ENCODE measurements around the gene FRS2.

The FRS2 gene

GRCh38 chr12:69469854-69470188 is 367 bp upstream of the FRS2 start:
- H3K4me3 ChIP-seq (ENCODE audit: low read length), result peak overlapping the region; percentile 97
- peaks cover 23% of the 10 kb centered on the region for H3K4me1 ChIP-seq (ENCODE audit: control insufficient read depth, insufficient read depth, low read length)
- H3K9ac ChIP-seq (ENCODE audit: low read length), result peak overlapping the region; percentile 24
- H3K27ac ChIP-seq (ENCODE audit: low read depth, low read length), result no peak overlapping the region
- H3K27me3 ChIP-seq (ENCODE audit: control insufficient read depth, insufficient read depth, low read length), result no peaks in the 10 kb centered on the region
- H3K36me3 ChIP-seq (ENCODE audit: control insufficient read depth, insufficient read depth, low read length), result no peaks in the 10 kb centered on the region

GRCh38 chr12:69471076-69471430 is 865 bp downstream of the FRS2 start:
- H3K27ac ChIP-seq (ENCODE audit: low read depth, low read length), result peak overlapping the region; percentile 97
- H3K9ac ChIP-seq (ENCODE audit: low read length), result peak overlapping the region; percentile 89
- H3K36me3 ChIP-seq (ENCODE audit: control insufficient read depth, insufficient read depth, low read length), result no peaks in the 10 kb centered on the region
- peak overlapping the region; percentile 97 for H3K4me3 ChIP-seq (ENCODE audit: low read length)
- no peaks in the 10 kb centered on the region for H3K27me3 ChIP-seq (ENCODE audit: control insufficient read depth, insufficient read depth, low read length)
- peaks cover 29% of the 10 kb centered on the region for H3K4me1 ChIP-seq (ENCODE audit: control insufficient read depth, insufficient read depth, low read length)

DNA sequence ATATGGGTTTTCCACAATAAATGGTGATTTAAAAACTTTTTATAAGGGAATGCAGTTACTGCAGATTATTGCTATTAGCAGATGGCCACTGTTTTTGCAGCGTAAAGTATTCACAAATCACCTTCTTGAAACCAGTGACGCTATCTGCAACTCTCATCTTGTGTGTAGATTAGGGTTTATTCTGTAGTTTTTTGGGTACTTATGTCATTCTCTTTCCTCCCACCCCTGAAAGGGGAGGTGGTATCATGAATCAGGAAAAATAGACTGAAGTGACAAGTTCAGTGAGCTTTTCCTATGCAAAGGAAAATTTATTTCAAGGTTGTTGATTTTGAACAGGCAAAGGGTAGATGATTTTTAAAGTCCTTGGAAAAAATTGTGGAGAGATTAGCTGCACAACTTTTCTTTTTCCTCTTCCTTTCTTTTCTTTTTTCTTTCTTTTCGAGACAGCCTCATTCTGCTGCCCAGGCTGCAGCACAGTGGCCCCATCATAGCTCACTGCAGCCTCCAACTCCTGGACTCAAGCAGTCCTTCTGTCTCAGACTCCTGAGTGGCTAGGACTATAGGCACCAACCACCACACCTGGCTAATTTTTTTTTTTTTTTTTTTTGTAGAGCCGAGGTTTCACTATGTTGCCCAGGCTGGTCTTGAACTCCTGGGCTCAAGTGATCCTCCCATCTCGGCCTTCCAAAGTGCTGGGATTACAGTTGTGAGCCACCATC is 1.6 kb downstream of the FRS2 start:
- H3K9ac ChIP-seq (ENCODE audit: low read length), result no peak overlapping the region
- peaks cover 29% of the 10 kb centered on the region for H3K4me1 ChIP-seq (ENCODE audit: control insufficient read depth, insufficient read depth, low read length)
- H3K4me3 ChIP-seq (ENCODE audit: low read length), result peak overlapping the region; percentile 97
- H3K27me3 ChIP-seq (ENCODE audit: control insufficient read depth, insufficient read depth, low read length), result no peaks in the 10 kb centered on the region
- no peak overlapping the region for H3K27ac ChIP-seq (ENCODE audit: low read depth, low read length)
- H3K36me3 ChIP-seq (ENCODE audit: control insufficient read depth, insufficient read depth, low read length), result no peaks in the 10 kb centered on the region

DNA sequence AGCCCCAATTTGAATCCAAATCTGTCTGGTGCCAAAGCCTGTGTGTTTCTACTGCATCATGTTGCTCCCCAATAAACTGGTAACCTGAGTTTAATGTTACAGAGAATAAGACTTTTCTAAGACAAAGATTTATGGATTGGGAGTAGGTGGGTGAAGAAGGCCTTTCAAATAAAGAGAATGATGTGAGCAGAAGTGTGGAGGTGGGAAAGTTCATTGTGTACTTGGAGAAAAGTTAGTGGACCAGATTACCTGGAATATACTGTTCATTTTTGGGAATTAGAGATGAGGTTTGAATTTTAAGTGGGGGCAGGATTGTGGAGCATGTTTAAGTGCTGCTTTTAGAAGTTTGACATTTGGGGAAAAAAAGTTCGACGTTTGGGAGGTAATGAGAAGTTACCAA is 3.1 kb downstream of the FRS2 start:
- H3K4me3 ChIP-seq (ENCODE audit: low read length), result no peak overlapping the region
- H3K27me3 ChIP-seq (ENCODE audit: control insufficient read depth, insufficient read depth, low read length), result no peaks in the 10 kb centered on the region
- no peak overlapping the region for H3K9ac ChIP-seq (ENCODE audit: low read length)
- no peaks in the 10 kb centered on the region for H3K36me3 ChIP-seq (ENCODE audit: control insufficient read depth, insufficient read depth, low read length)
- peaks cover 29% of the 10 kb centered on the region for H3K4me1 ChIP-seq (ENCODE audit: control insufficient read depth, insufficient read depth, low read length)
- H3K27ac ChIP-seq (ENCODE audit: low read depth, low read length), result no peak overlapping the region

DNA sequence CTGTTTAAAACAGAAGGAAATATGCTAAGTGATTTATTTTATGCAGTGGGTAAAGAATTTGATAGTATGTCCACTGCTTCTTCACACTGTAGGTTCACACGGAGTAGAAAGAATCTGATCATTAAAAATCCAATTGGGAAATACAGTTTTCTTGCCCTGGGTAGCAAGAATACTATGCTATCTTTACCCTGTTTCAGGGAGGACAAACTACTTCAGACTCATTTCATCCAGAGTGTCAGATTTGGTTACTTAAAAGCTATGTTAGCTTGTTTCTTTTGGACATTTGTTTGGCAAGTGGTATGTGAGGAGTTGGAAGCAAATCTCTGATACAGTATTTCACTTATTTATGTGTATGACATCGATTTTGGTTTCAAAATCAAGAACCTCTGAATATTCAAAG is 4.3 kb downstream of the FRS2 start:
- H3K27me3 ChIP-seq (ENCODE audit: control insufficient read depth, insufficient read depth, low read length), result no peaks in the 10 kb centered on the region
- no peak overlapping the region for H3K9ac ChIP-seq (ENCODE audit: low read length)
- H3K36me3 ChIP-seq (ENCODE audit: control insufficient read depth, insufficient read depth, low read length), result no peaks in the 10 kb centered on the region
- H3K4me3 ChIP-seq (ENCODE audit: low read length), result no peak overlapping the region
- no peak overlapping the region for H3K27ac ChIP-seq (ENCODE audit: low read depth, low read length)
- peaks cover 29% of the 10 kb centered on the region for H3K4me1 ChIP-seq (ENCODE audit: control insufficient read depth, insufficient read depth, low read length)

DNA sequence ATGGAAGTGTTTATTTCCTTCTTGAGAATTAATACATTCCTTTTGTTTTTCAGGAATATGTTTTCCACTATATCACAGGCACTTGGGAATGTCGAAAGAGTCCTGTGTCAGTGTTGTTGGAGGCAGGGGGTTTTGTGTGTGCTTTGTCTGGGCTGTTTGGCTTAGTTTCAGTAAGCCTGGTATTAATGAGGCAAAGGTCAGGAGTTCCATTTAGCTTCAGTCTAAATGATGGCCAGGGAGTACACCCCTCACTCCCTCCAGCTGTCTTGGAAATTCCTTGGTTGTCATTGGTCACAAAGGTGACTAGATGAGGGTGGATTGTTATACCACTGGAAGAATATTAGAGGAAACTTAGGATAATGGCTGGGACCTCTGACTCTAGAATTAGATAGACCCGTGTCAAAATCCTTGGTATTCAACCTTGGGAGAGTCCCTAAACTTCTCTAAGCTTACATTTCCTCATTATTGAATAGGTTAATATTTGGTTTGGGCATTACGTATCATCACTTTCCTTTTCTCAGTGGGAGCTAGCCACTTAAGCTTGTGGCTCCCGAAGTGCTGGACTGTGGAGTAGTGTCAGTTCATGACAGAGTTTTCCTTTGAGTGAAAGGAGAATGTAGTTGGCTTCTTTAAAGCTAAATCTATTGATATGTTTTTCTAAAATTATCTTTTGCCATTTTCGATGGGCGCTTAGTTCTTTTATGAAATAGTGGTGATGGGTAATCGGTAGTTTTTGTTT is 5.2 kb downstream of the FRS2 start:
- no peak overlapping the region for H3K9ac ChIP-seq (ENCODE audit: low read length)
- no peaks in the 10 kb centered on the region for H3K27me3 ChIP-seq (ENCODE audit: control insufficient read depth, insufficient read depth, low read length)
- H3K27ac ChIP-seq (ENCODE audit: low read depth, low read length), result peak overlapping the region; percentile 51
- no peaks in the 10 kb centered on the region for H3K36me3 ChIP-seq (ENCODE audit: control insufficient read depth, insufficient read depth, low read length)
- H3K4me1 ChIP-seq (ENCODE audit: control insufficient read depth, insufficient read depth, low read length), result peaks cover 29% of the 10 kb centered on the region
- H3K4me3 ChIP-seq (ENCODE audit: low read length), result no peak overlapping the region

DNA sequence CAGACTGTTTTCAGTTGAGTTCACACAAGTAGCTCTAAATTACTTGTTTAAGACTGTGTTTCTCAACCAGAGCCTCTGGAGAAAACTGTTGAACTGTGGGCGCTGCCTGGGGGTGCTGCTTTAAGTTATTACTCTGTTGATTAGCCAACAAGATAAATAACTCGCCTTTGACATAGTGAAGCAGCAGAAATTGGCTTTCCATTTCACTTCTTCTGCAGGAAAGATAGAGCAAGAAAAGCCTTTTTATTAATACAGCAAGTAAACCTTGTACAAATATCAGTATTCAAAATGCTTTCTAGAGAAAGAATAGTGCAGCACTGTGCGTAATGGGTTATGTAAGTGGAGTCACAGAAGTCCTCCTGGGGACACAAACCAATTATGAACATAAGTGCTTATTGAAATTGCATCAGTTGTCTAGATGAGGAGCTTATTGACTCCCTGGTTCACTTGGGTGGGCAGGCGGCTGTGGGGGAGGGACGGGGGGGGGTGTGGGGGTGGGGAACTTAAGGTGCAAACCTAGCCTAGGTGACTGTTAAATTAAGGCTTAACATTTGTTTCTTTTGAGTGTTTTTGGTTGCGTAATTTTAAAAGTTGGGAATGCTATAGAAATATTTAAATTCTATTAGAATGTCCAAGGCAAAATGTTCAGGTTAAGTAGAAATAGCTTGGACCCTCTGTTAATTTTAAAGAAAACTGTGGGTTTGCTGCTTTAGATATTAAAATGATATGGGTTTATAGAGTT is 6.3 kb downstream of the FRS2 start:
- H3K4me1 ChIP-seq (ENCODE audit: control insufficient read depth, insufficient read depth, low read length), result peaks cover 27% of the 10 kb centered on the region
- no peak overlapping the region for H3K9ac ChIP-seq (ENCODE audit: low read length)
- H3K36me3 ChIP-seq (ENCODE audit: control insufficient read depth, insufficient read depth, low read length), result no peaks in the 10 kb centered on the region
- peak overlapping the region; percentile 44 for H3K27ac ChIP-seq (ENCODE audit: low read depth, low read length)
- no peaks in the 10 kb centered on the region for H3K27me3 ChIP-seq (ENCODE audit: control insufficient read depth, insufficient read depth, low read length)
- H3K4me3 ChIP-seq (ENCODE audit: low read length), result no peak overlapping the region

- no peaks in the 10 kb centered on the region for H3K36me3 ChIP-seq (ENCODE audit: control insufficient read depth, insufficient read depth, low read length)
- no peaks in the 10 kb centered on the region for H3K27me3 ChIP-seq (ENCODE audit: control insufficient read depth, insufficient read depth, low read length)
- peaks cover 11% of the 10 kb centered on the region for H3K4me1 ChIP-seq (ENCODE audit: control insufficient read depth, insufficient read depth, low read length)
- H3K4me3 ChIP-seq (ENCODE audit: low read length), result no peak overlapping the region
- H3K9ac ChIP-seq (ENCODE audit: low read length), result no peak overlapping the region
- no peak overlapping the region for H3K27ac ChIP-seq (ENCODE audit: low read depth, low read length)
Measured at GRCh38 chr12:69479675-69480074, 9.5 kb downstream of the FRS2 start.

- Histone ChIP-seq H3K27ac (ENCODE audit: low read depth, low read length) (no peak overlapping the region), H3K4me1 (ENCODE audit: control insufficient read depth, insufficient read depth, low read length) (peaks cover 5% of the 10 kb centered on the region), H3K4me3 (ENCODE audit: low read length) (no peak overlapping the region), H3K27me3 (ENCODE audit: control insufficient read depth, insufficient read depth, low read length) (no peaks in the 10 kb centered on the region), H3K9ac (ENCODE audit: low read length) (no peak overlapping the region), H3K36me3 (ENCODE audit: control insufficient read depth, insufficient read depth, low read length) (no peaks in the 10 kb centered on the region)
Measured at GRCh38 chr12:69480698-69481097, 10.5 kb downstream of the FRS2 start.

GRCh38 chr12:69481133-69481532 is 10.9 kb downstream of the FRS2 start:
- Histone ChIP-seq H3K9ac (ENCODE audit: low read length) (no peak overlapping the region), H3K4me3 (ENCODE audit: low read length) (no peak overlapping the region), H3K36me3 (ENCODE audit: control insufficient read depth, insufficient read depth, low read length) (no peaks in the 10 kb centered on the region), H3K27me3 (ENCODE audit: control insufficient read depth, insufficient read depth, low read length) (no peaks in the 10 kb centered on the region), H3K27ac (ENCODE audit: low read depth, low read length) (no peak overlapping the region), H3K4me1 (ENCODE audit: control insufficient read depth, insufficient read depth, low read length) (peaks cover 5% of the 10 kb centered on the region)

DNA sequence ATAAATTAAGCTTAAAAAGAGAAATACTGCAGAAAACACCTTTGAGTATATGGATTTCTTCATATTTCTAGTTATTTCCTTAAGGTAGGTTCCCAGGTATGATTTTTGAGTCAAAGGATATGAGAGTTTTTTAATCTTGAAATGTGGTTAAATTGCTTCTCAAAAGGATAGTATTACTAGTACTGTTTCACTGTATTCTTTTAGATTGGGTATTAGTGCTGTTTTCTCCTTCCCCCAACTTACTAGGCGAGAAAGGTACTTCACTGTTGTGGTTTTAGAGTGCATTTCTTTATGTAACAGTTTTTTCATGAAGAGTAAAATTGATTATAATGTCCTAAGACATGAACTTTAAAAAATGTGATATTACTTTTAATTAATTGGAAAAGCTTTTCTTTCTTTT is 13.5 kb downstream of the FRS2 start:
- no peaks in the 10 kb centered on the region for H3K27me3 ChIP-seq (ENCODE audit: control insufficient read depth, insufficient read depth, low read length)
- no peaks in the 10 kb centered on the region for H3K36me3 ChIP-seq (ENCODE audit: control insufficient read depth, insufficient read depth, low read length)
- no peak overlapping the region for H3K27ac ChIP-seq (ENCODE audit: low read depth, low read length)
- H3K4me1 ChIP-seq (ENCODE audit: control insufficient read depth, insufficient read depth, low read length), result peaks cover 5% of the 10 kb centered on the region
- H3K9ac ChIP-seq (ENCODE audit: low read length), result no peak overlapping the region
- H3K4me3 ChIP-seq (ENCODE audit: low read length), result no peak overlapping the region

DNA sequence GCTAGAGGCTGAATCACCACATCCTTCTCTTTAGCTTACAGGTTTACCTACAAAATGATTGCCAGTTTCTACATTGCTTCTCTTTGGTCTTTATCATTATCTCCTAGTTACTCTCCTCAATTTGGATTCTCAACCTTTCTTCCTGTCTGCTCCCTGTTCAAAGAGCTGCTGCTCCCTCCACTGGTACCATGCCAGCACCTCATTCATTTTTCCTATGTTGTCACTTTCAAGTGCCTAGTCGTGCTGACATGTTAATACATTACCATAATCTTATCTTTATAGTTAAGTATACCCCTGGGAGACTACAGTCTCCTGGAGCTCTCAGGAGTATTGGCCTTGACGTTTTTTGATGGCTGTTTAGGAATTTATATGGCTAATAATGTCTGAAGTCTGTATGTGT is 14.2 kb downstream of the FRS2 start:
- H3K27me3 ChIP-seq (ENCODE audit: control insufficient read depth, insufficient read depth, low read length), result no peaks in the 10 kb centered on the region
- H3K9ac ChIP-seq (ENCODE audit: low read length), result no peak overlapping the region
- H3K27ac ChIP-seq (ENCODE audit: low read depth, low read length), result no peak overlapping the region
- peaks cover 5% of the 10 kb centered on the region for H3K4me1 ChIP-seq (ENCODE audit: control insufficient read depth, insufficient read depth, low read length)
- H3K4me3 ChIP-seq (ENCODE audit: low read length), result no peak overlapping the region
- no peaks in the 10 kb centered on the region for H3K36me3 ChIP-seq (ENCODE audit: control insufficient read depth, insufficient read depth, low read length)
